H9 (cell line): Measurements from ENCODE around the gene CDK14. TPM values are rescaled to one million over a fixed set of nuclear protein-coding genes. Genes with fewer than 3 reads are reported as not detected.
A peak's percentile ranks its signal among the peaks of the same experiment; 100 is the strongest.

Experiments used
- DNase-seq: peaks from one replicate; pipeline ENCODE4 v3.0.0-alpha.2; 2017
- H2AFZ ChIP-seq: one replicate; pipeline ENCODE4 v1.6.1; 2013; ENCODE audit warnings: mild to moderate bottlenecking, low read length, control low read depth, moderate library complexity
- H2AK5ac ChIP-seq: 2 replicates; pipeline ENCODE4 v1.6.1; 2013; ENCODE audit warnings: low read length, control low read depth, mixed read lengths; ENCODE audit not compliant: insufficient read length
- H2BK120ac ChIP-seq: one replicate; pipeline ENCODE4 v1.6.1; 2013; ENCODE audit warnings: low read depth, mild to moderate bottlenecking, low read length, control low read depth, inconsistent platforms; ENCODE audit not compliant: poor library complexity, severe bottlenecking
- H2BK12ac ChIP-seq: 2 replicates; pipeline ENCODE4 v1.6.1; 2013; ENCODE audit warnings: low read length, control low read depth, mixed read lengths, low read depth; ENCODE audit not compliant: insufficient read length
- H2BK15ac ChIP-seq: 2 replicates; pipeline ENCODE4 v1.6.1; 2013; ENCODE audit warnings: low read depth, low read length, control low read depth
- H2BK20ac ChIP-seq: one replicate; pipeline ENCODE4 v1.6.1; 2013; ENCODE audit warnings: low read depth, mild to moderate bottlenecking, low read length, control low read depth, inconsistent platforms; ENCODE audit not compliant: poor library complexity, severe bottlenecking
- H2BK5ac ChIP-seq: 2 replicates; pipeline ENCODE4 v1.6.1; 2013; ENCODE audit warnings: low read length, control low read depth, mixed read lengths; ENCODE audit not compliant: insufficient read length
- H3K14ac ChIP-seq: 2 replicates; pipeline ENCODE4 v1.6.1; 2013; ENCODE audit warnings: low read length, control low read depth; ENCODE audit not compliant: insufficient read depth
- H3K18ac ChIP-seq: 2 replicates; pipeline ENCODE4 v1.6.1; 2013; ENCODE audit warnings: low read depth, mild to moderate bottlenecking, mixed read lengths, low read length, control low read depth; ENCODE audit not compliant: insufficient read length
- H3K23ac ChIP-seq: 2 replicates; pipeline ENCODE4 v1.6.1; 2013; ENCODE audit warnings: low read length, control low read depth, mixed read lengths, low read depth; ENCODE audit not compliant: insufficient read length
- H3K23me2 ChIP-seq: 2 replicates; pipeline ENCODE4 v1.6.1; 2013; ENCODE audit warnings: low read depth, mild to moderate bottlenecking, mixed read lengths, low read length, control low read depth; ENCODE audit not compliant: insufficient read length, poor library complexity, severe bottlenecking
- H3K27ac ChIP-seq: 2 replicates; pipeline ENCODE4 v1.5.1; 2013; ENCODE audit warnings: low read length, control low read depth, mixed read lengths, low read depth; ENCODE audit not compliant: insufficient read length
- H3K27me3 ChIP-seq: 2 replicates; pipeline ENCODE4 v1.6.1; 2013; ENCODE audit warnings: low read length, control low read depth, inconsistent platforms; ENCODE audit not compliant: insufficient read depth
- H3K4ac ChIP-seq: 2 replicates; pipeline ENCODE4 v1.6.1; 2013; ENCODE audit warnings: low read depth, mild to moderate bottlenecking, control low read depth, inconsistent platforms, low read length, moderate library complexity
- H3K4me1 ChIP-seq: 2 replicates; pipeline ENCODE4 v1.6.1; 2013; ENCODE audit warnings: low read length, control low read depth, inconsistent platforms; ENCODE audit not compliant: insufficient read depth
- H3K4me2 ChIP-seq: 2 replicates; pipeline ENCODE4 v1.6.1; 2013; ENCODE audit warnings: low read length, control low read depth, mixed read lengths; ENCODE audit not compliant: insufficient read length, insufficient read depth
- H3K56ac ChIP-seq: 2 replicates; pipeline ENCODE4 v1.6.1; 2013; ENCODE audit warnings: low read depth, mild to moderate bottlenecking, mixed read lengths, low read length, control low read depth; ENCODE audit not compliant: insufficient read length
- H3K79me1 ChIP-seq: 2 replicates; pipeline ENCODE4 v1.6.1; 2013; ENCODE audit warnings: low read depth, mild to moderate bottlenecking, moderate library complexity, low read length, control low read depth, inconsistent platforms; ENCODE audit not compliant: insufficient read depth, poor library complexity, severe bottlenecking
- H3K79me2 ChIP-seq: 2 replicates; pipeline ENCODE4 v1.6.1; 2013; ENCODE audit warnings: low read length, control low read depth, inconsistent platforms; ENCODE audit not compliant: insufficient read depth
- H3K9ac ChIP-seq: 2 replicates; pipeline ENCODE4 v1.6.1; 2013; ENCODE audit warnings: low read length, control low read depth, mixed read lengths; ENCODE audit not compliant: insufficient read length; ENCODE audit errors: extremely low read depth
- H3K9me3 ChIP-seq: one replicate; pipeline ENCODE4 v1.6.1; 2013; ENCODE audit warnings: low read depth, low read length, inconsistent platforms; ENCODE audit not compliant: control insufficient read depth
- H3T11ph ChIP-seq: one replicate; pipeline ENCODE4 v1.6.1; 2013; ENCODE audit warnings: mild to moderate bottlenecking, low read length, control low read depth, inconsistent platforms
- H4K20me1 ChIP-seq: one replicate; pipeline ENCODE4 v1.6.1; 2013; ENCODE audit not compliant: control insufficient read depth, insufficient read length, insufficient read depth
- H4K5ac ChIP-seq: 2 replicates; pipeline ENCODE4 v1.6.1; 2013; ENCODE audit warnings: low read depth, mild to moderate bottlenecking, mixed read lengths, low read length, control low read depth; ENCODE audit not compliant: insufficient read length
- H4K8ac ChIP-seq: replicated peaks from 2 replicates; pipeline ENCODE4 v1.6.1; 2013; ENCODE audit warnings: low read length, control low read depth, mixed read lengths, low read depth; ENCODE audit not compliant: insufficient read length
- H4K91ac ChIP-seq: 2 replicates; pipeline ENCODE4 v1.6.1; 2013; ENCODE audit warnings: low read depth, mild to moderate bottlenecking, moderate library complexity, mixed read lengths, low read length, control low read depth; ENCODE audit not compliant: insufficient read length
- H3K27ac Mint-ChIP-seq, 3 experiments: 2 replicates in 2 of 3; 3 replicates in 1 of 3; pipeline ENCODE4 v1.8.0; 2020 to 2021; ENCODE audit warnings: mixed read lengths in 3 of 3, mild to moderate bottlenecking in 1 of 3, moderate library complexity in 1 of 3
- H3K27me3 Mint-ChIP-seq: 2 replicates; pipeline ENCODE4 v1.8.0; 2021; ENCODE audit warnings: low read depth, mild to moderate bottlenecking, moderate library complexity, mixed read lengths
- H3K36me3 Mint-ChIP-seq, 3 experiments: 2 replicates in 2 of 3; 3 replicates in 1 of 3; pipeline ENCODE4 v1.8.0; 2020 to 2021; ENCODE audit warnings: low read depth in 3 of 3, mixed read lengths in 3 of 3; ENCODE audit not compliant: insufficient read depth in 1 of 3
- H3K4me1 Mint-ChIP-seq, 2 experiments: 2 replicates each; pipeline ENCODE4 v1.8.0; 2020; ENCODE audit warnings: mixed read lengths in 2 of 2
- H3K4me3 Mint-ChIP-seq, 2 experiments: 2 replicates in 1 of 2; 3 replicates in 1 of 2; pipeline ENCODE4 v1.8.0; 2020 to 2021; ENCODE audit warnings: mild to moderate bottlenecking in 2 of 2, mixed read lengths in 2 of 2, moderate library complexity in 1 of 2
- H3K9me3 Mint-ChIP-seq, 2 experiments: 2 replicates in 1 of 2; 3 replicates in 1 of 2; pipeline ENCODE4 v1.8.0; 2020; ENCODE audit warnings: mild to moderate bottlenecking in 2 of 2, mixed read lengths in 2 of 2, moderate library complexity in 1 of 2
- WGBS: extraction: QIAGEN DNeasy Blood & Tissue Kit; methylation state at CpG from one replicate; pipeline ENCODE4 v1.1.7; 2013; ENCODE audit warnings: missing lambda C conversion rate, low lambda C conversion rate, mixed read lengths; ENCODE audit not compliant: insufficient read length; ENCODE audit errors: extremely low coverage; 5-methylcytosine and 5-hydroxymethylcytosine counted together
- total RNA-seq: library from RNA; stranded (reverse); gene quantifications from 2 replicates; pipeline ENCODE4 v1.2.1, GENCODE V29; 2021
- TF ChIP-seq, protein P1 (sequence below): fragments of 200-600 bp; sonication (generic); conservative IDR thresholded peaks from 3 replicates; pipeline ENCODE4 v1.8.0; 2021; ENCODE audit warnings: antibody characterized with exemption, mild to moderate bottlenecking

The CDK14 gene
- total RNA-seq, 1 experiment from 2014 or later: 23.9 TPM

- H2AK5ac ChIP-seq: no peak overlapping the region
- Mint-ChIP-seq H3K27ac (peak overlapping the region in 1 of 3 experiments; percentile 22; a peak in 2 of 7 replicates), H3K9me3 (no peaks in the 10 kb centered on the region; a peak in 1 of 5 replicates)
Observed at GRCh38 chr7:90668992-90669391, 72.9 kb downstream of the CDK14 start.

More at GRCh38 chr7:90668992-90669391, 72.9 kb downstream of the CDK14 start:
- Histone ChIP-seq H3K9me3 (no peaks in the 10 kb centered on the region), H3K79me1 (no peaks in the 10 kb centered on the region), H2BK15ac (no peak overlapping the region), H2BK120ac (no peak overlapping the region), H3K27ac (no peak overlapping the region), H3K4ac (no peak overlapping the region), H3K18ac (no peak overlapping the region), H3K23ac (no peak overlapping the region), H3K14ac (no peak overlapping the region), H2AFZ (no peak overlapping the region), H2BK5ac (no peak overlapping the region), H3K79me2 (no peaks in the 10 kb centered on the region; the same call in 1 of the 2 replicates), H3K23me2 (no peaks in the 10 kb centered on the region), H4K5ac (no peak overlapping the region), H3K4me2 (no peak overlapping the region), H4K91ac (no peak overlapping the region), H3K4me1 (no peaks in the 10 kb centered on the region; the same call in 1 of the 2 replicates), H2BK12ac (no peak overlapping the region), H4K20me1 (no peaks in the 10 kb centered on the region), H2BK20ac (no peak overlapping the region), H3K27me3 (no peaks in the 10 kb centered on the region), H4K8ac (no peak overlapping the region), H3K56ac (no peak overlapping the region), H3T11ph (no peak overlapping the region), H3K9ac (no peak overlapping the region)
- H3K27me3 Mint-ChIP-seq: no peaks in the 10 kb centered on the region
- H3K4me3 Mint-ChIP-seq: no peak overlapping the region
- H3K36me3 Mint-ChIP-seq: no peaks in the 10 kb centered on the region
- peaks cover 5 to 8% of the 10 kb centered on the region in 2 experiments for H3K4me1 Mint-ChIP-seq
- TF ChIP-seq, protein P1, sequence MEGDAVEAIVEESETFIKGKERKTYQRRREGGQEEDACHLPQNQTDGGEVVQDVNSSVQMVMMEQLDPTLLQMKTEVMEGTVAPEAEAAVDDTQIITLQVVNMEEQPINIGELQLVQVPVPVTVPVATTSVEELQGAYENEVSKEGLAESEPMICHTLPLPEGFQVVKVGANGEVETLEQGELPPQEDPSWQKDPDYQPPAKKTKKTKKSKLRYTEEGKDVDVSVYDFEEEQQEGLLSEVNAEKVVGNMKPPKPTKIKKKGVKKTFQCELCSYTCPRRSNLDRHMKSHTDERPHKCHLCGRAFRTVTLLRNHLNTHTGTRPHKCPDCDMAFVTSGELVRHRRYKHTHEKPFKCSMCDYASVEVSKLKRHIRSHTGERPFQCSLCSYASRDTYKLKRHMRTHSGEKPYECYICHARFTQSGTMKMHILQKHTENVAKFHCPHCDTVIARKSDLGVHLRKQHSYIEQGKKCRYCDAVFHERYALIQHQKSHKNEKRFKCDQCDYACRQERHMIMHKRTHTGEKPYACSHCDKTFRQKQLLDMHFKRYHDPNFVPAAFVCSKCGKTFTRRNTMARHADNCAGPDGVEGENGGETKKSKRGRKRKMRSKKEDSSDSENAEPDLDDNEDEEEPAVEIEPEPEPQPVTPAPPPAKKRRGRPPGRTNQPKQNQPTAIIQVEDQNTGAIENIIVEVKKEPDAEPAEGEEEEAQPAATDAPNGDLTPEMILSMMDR: no peak
- WGBS: no CpG with 5 or more reads among the region's 2 CpGs
- no peak for DNase-seq
